NCI-H1436 treated with DMSO at 0.1 percent for 48 hours (cell line): ENCODE measurements around the gene IQSEC1.

Experiments used
- DNase-seq: peaks from one replicate; lab custom pipeline; 2025; lab: John Stamatoyannopoulos, UW

The IQSEC1 gene

GRCh38 chr3:13107661-13108060 is 34.4 kb upstream of the IQSEC1 start:
- DNase-seq: no peak

- DNase-seq: no peak
These were observed 33.2 kb upstream of the IQSEC1 start for GRCh38 chr3:13106308-13107001.

GRCh38 chr3:13105896-13106250 is 32.6 kb upstream of the IQSEC1 start:
- no peak for DNase-seq

- DNase-seq: no peak
These were observed 32.1 kb upstream of the IQSEC1 start for GRCh38 chr3:13105181-13105895.

GRCh38 chr3:13104511-13104910 is 31.3 kb upstream of the IQSEC1 start:
- DNase-seq: no peak

- no peak for DNase-seq
These were observed 30.3 kb upstream of the IQSEC1 start for GRCh38 chr3:13103416-13104058.

GRCh38 chr3:13102386-13103345 is 29.4 kb upstream of the IQSEC1 start:
- no peak for DNase-seq

GRCh38 chr3:13099707-13100106 is 26.5 kb upstream of the IQSEC1 start:
- DNase-seq: no peak

- no peak for DNase-seq
These were observed 25.2 kb upstream of the IQSEC1 start for GRCh38 chr3:13098192-13098988.

- no peak for DNase-seq
These were observed 23.1 kb upstream of the IQSEC1 start for GRCh38 chr3:13096356-13096755.

GRCh38 chr3:13095408-13095937 is 22.2 kb upstream of the IQSEC1 start:
- DNase-seq: no peak

- no peak for DNase-seq
These were observed 20.5 kb upstream of the IQSEC1 start for GRCh38 chr3:13093687-13094086.

GRCh38 chr3:13092621-13093617 is 19.7 kb upstream of the IQSEC1 start:
- no peak for DNase-seq

- DNase-seq: no peak
These were observed 18.8 kb upstream of the IQSEC1 start for GRCh38 chr3:13091898-13092611.

- no peak for DNase-seq
These were observed 15.1 kb upstream of the IQSEC1 start for GRCh38 chr3:13088028-13089006.

- DNase-seq: no peak
These were observed 14.2 kb upstream of the IQSEC1 start for GRCh38 chr3:13087320-13087990.

- DNase-seq: no peak
These were observed 13.3 kb upstream of the IQSEC1 start for GRCh38 chr3:13086531-13086981.
